HCT116 (cell line): ENCODE results near the gene ITPR1. TPM values are rescaled to one million over a fixed set of nuclear protein-coding genes. Genes with fewer than 3 reads are reported as not detected.

Experiments
- ATAC-seq: fragments of 200-7000 bp; cut with Tn5 transposase; 2 replicates; pipeline ENCODE4 v1.9.1; 2020; ENCODE audit warnings: mild to moderate bottlenecking, moderate library complexity
- BruUV-seq: library from RNA; stranded (reverse); fragments of 400-500 nt; replicated peaks from 2 replicates; lab custom pipeline; 2021; lab: Mats Ljungman, UMichigan
- CTCF ChIA-PET: fragments of 300-600 bp; sonication (Branson Sonifier 250); formaldehyde crosslinking; loops from one replicate; lab custom pipeline; 2021; ENCODE audit warnings: antibody characterized with exemption; lab: Charles Lee
- POLR2A ChIA-PET: fragments of 300-600, 350-600 bp; sonication (Branson Sonifier 250); formaldehyde crosslinking; loops from one replicate; lab custom pipeline; 2021; ENCODE audit warnings: antibody characterized with exemption; lab: Charles Lee
- RAD21 ChIA-PET, 2 experiments: fragments of 300-600 bp; sonication (Branson Sonifier 250); formaldehyde crosslinking; loops; one replicate each; lab custom pipeline; 2023; ENCODE audit warnings: low total read pairs in 2 of 2; ENCODE audit not compliant: uncharacterized antibody in 2 of 2, unreplicated experiment in 2 of 2, low non-redundant PET in 1 of 2; lab: Charles Lee
- DNase-seq: peaks from one replicate; pipeline ENCODE4 v3.0.0-alpha.2; 2010; ENCODE audit warnings: low read depth, low spot score
- H2AFZ ChIP-seq: fragments of 200-600 bp; shearing (Covaris generic), sonication (generic); 2 replicates; pipeline ENCODE4 v1.6.1; 2017; ENCODE audit warnings: low read depth, mixed run types, mixed read lengths, antibody characterized with exemption, low read length; ENCODE audit not compliant: poor library complexity, severe bottlenecking
- H3K27ac ChIP-seq: 2 replicates; pipeline ENCODE4 v1.5.1; 2012; ENCODE audit warnings: low read depth, low read length
- H3K27me3 ChIP-seq: fragments of 200-600 bp; sonication (generic); 2 replicates; pipeline ENCODE4 v1.6.1; 2016; ENCODE audit warnings: mixed run types, low read length, mixed read lengths; ENCODE audit not compliant: insufficient read depth
- H3K36me3 ChIP-seq, 2 experiments: fragments of 200-500 bp in 1 of 2; fragments of 200-600 bp in 1 of 2; sonication (Bioruptor generic) in 1 of 2; sonication (generic) in 1 of 2; 2 replicates each; pipeline versions ENCODE4 v1.5.1 to v1.6.1; 2014 to 2016; ENCODE audit warnings: low read length in 2 of 2, inconsistent platforms in 1 of 2, mixed read lengths in 1 of 2, mixed run types in 1 of 2; ENCODE audit not compliant: insufficient read depth in 2 of 2, control insufficient read depth in 1 of 2
- H3K4me1 ChIP-seq, 2 experiments: fragments of 200-600 bp in 1 of 2; sonication (generic) in 1 of 2; 2 replicates each; pipeline versions ENCODE4 v1.5.1 to v1.6.1; 2012 to 2017; ENCODE audit warnings: low read length in 2 of 2, inconsistent platforms in 1 of 2, mild to moderate bottlenecking in 1 of 2, mixed read lengths in 1 of 2, mixed run types in 1 of 2, moderate library complexity in 1 of 2; ENCODE audit not compliant: insufficient read depth in 2 of 2, control insufficient read depth in 1 of 2
- H3K4me2 ChIP-seq: fragments of 200-600 bp; sonication (generic); 2 replicates; pipeline ENCODE4 v1.6.1; 2017; ENCODE audit warnings: mixed run types, low read length, mixed read lengths
- H3K4me3 ChIP-seq, 2 experiments: fragments of 200-600 bp in 1 of 2; sonication (generic) in 1 of 2; replicated peaks in 1 of 2; 2 replicates each; pipeline ENCODE4 v1.5.1; 2011 to 2016; ENCODE audit warnings: low read length in 2 of 2, control low read depth in 1 of 2, low read depth in 1 of 2, mild to moderate bottlenecking in 1 of 2, mixed read lengths in 1 of 2, mixed run types in 1 of 2
- H3K79me2 ChIP-seq: fragments of 200-600 bp; sonication (generic); 2 replicates; pipeline ENCODE4 v1.6.1; 2017; ENCODE audit warnings: mild to moderate bottlenecking, mixed run types, low read length, moderate library complexity, mixed read lengths; ENCODE audit not compliant: insufficient read depth
- H3K9ac ChIP-seq: fragments of 200-600 bp; sonication (generic); 2 replicates; pipeline ENCODE4 v1.6.1; 2016; ENCODE audit warnings: low read length, mixed read lengths
- H3K9me2 ChIP-seq: fragments of 200-600 bp; sonication (generic), shearing (Covaris generic); 2 replicates; pipeline ENCODE4 v1.6.1; 2017; ENCODE audit warnings: mixed run types, mild to moderate bottlenecking, moderate library complexity; ENCODE audit not compliant: insufficient read depth
- H3K9me3 ChIP-seq, 2 experiments: fragments of 200-500 bp in 1 of 2; fragments of 200-600 bp in 1 of 2; sonication (Bioruptor generic) in 1 of 2; sonication (generic) in 1 of 2; 2 replicates each; pipeline ENCODE4 v1.6.1; 2014 to 2017; ENCODE audit warnings: low read length in 2 of 2, mixed read lengths in 2 of 2, inconsistent platforms in 1 of 2, low read depth in 1 of 2, mild to moderate bottlenecking in 1 of 2, mixed run types in 1 of 2, moderate library complexity in 1 of 2; ENCODE audit not compliant: control insufficient read depth in 1 of 2, insufficient read depth in 1 of 2
- H4K20me1 ChIP-seq: fragments of 200-600 bp; sonication (generic), shearing (Covaris generic); 2 replicates; pipeline ENCODE4 v1.6.1; 2017; ENCODE audit warnings: mixed run types, mild to moderate bottlenecking, moderate library complexity; ENCODE audit not compliant: insufficient read depth
- CBX3 ChIP-seq: IDR thresholded peaks from 2 replicates; pipeline ENCODE4 v1.6.1; 2012; ENCODE audit warnings: low read depth
- EGR1 ChIP-seq: IDR thresholded peaks from 2 replicates; pipeline ENCODE4 v1.6.1; 2012; ENCODE audit warnings: low read depth
- MAX ChIP-seq: IDR thresholded peaks from 2 replicates; pipeline ENCODE4 v1.6.1; 2012
- POLR2AphosphoS5 ChIP-seq: IDR thresholded peaks from 2 replicates; pipeline ENCODE4 v1.6.1; 2011; ENCODE audit warnings: mild to moderate bottlenecking, low read depth, low read length, moderate library complexity
- RAD21 ChIP-seq: IDR thresholded peaks from 2 replicates; pipeline ENCODE4 v1.6.1; 2012; ENCODE audit warnings: low read depth, mild to moderate bottlenecking
- SP1 ChIP-seq: IDR thresholded peaks from 2 replicates; pipeline ENCODE4 v1.6.1; 2012; ENCODE audit warnings: low read depth
- SRF ChIP-seq: IDR thresholded peaks from 2 replicates; pipeline ENCODE4 v1.6.1; 2012; ENCODE audit warnings: low read depth
- YY1 ChIP-seq: IDR thresholded peaks from 2 replicates; pipeline ENCODE4 v1.6.1; 2011; ENCODE audit warnings: low read length, low read depth, moderate library complexity, mild to moderate bottlenecking; ENCODE audit not compliant: insufficient replicate concordance; ENCODE audit errors: extremely low read depth
- ZFX ChIP-seq: fragments of 450-650 bp; IDR thresholded peaks from 2 replicates; pipeline ENCODE4 v1.6.1; 2017
- intact Hi-C: fragments of 100-400 bp; cut with micrococcal nuclease; formaldehyde crosslinking; loops from 2 replicates; pipeline ENCODE4 v1.10.0; 2022
- total RNA-seq: library from RNA; stranded (reverse); gene quantifications from one replicate; pipeline ENCODE4 v1.2.1, GENCODE V29; 2021; ENCODE audit not compliant: unreplicated experiment
- TF ChIP-seq, protein P1 (sequence below): IDR thresholded peaks from 2 replicates; pipeline ENCODE4 v1.6.1; 2011; ENCODE audit warnings: mild to moderate bottlenecking, low read length, moderate library complexity; ENCODE audit not compliant: insufficient replicate concordance; ENCODE audit errors: extremely low read depth
- TF ChIP-seq, protein P2 (sequence below): IDR thresholded peaks from 2 replicates; pipeline ENCODE4 v1.6.1; 2012

Gene ITPR1
- total RNA-seq, 1 experiment from 2014 or later, result 9.2 TPM

DNA sequence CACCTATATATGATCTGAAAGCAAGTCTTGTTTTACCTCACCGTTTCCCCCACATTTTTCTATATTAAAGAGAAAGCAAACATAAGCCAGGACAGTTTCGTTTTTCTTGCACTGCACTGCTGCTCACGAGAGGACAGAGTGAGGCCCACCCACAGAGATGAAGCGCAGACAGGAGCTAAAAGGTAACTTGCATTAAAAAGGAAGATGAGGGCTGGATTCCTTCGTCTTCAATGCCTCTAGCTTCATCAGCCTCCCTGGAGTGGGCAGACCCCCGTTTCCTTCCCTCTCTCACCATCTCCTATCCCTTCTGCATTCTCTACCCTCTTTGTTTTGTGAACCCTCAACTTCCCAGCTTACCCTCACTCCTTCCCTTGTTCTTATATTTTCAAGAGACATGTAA, 45.0 kb upstream of the ITPR1 start (continued):
- TF ChIP-seq, protein P1, sequence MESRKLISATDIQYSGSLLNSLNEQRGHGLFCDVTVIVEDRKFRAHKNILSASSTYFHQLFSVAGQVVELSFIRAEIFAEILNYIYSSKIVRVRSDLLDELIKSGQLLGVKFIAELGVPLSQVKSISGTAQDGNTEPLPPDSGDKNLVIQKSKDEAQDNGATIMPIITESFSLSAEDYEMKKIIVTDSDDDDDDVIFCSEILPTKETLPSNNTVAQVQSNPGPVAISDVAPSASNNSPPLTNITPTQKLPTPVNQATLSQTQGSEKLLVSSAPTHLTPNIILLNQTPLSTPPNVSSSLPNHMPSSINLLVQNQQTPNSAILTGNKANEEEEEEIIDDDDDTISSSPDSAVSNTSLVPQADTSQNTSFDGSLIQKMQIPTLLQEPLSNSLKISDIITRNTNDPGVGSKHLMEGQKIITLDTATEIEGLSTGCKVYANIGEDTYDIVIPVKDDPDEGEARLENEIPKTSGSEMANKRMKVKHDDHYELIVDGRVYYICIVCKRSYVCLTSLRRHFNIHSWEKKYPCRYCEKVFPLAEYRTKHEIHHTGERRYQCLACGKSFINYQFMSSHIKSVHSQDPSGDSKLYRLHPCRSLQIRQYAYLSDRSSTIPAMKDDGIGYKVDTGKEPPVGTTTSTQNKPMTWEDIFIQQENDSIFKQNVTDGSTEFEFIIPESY, result no peak

DNA sequence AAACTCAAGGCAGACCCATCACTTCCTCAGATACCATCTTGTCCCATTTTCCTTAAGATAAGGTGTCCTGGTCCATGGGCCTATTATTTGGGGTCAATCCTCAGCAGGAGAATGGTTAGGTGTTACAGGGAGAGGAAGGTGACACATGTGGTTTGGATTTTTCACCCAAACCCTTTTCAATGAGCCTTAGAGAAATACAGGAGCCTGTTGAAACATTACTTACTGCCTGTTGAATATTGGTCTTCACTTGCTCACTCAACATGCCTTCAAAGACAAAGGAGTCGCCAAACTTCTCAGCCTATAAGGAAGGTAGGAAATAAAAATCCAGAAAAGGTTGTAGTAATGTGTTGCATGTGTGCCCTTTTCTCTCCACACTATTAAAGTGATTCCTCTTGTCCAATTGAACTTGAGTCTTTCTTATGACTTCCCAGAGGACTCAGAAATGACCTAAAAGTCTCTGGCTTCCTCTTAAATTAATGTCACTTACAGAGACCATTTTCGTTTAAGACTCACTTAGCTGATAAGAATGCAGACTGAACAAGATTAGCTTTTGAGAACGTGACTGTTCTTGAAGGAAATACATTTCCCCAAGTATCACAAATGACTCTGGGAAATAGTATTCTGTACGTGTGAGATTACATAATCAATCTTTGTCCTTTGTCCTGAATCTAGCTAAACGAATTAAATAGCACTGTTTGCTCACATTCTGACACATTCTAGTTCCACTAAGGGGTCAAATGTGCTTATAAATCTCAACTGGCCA, 43.9 kb upstream of the ITPR1 start:
- BruUV-seq, result no TSS peak
- Histone ChIP-seq H3K4me1 (no peaks in the 10 kb centered on the region), H3K9me3 (no peaks in the 10 kb centered on the region), H2AFZ (no peak overlapping the region), H3K27ac (no peak overlapping the region), H3K79me2 (no peaks in the 10 kb centered on the region; the same call in 1 of the 2 replicates), H3K36me3 (no peaks in the 10 kb centered on the region), H3K9me2 (no peaks in the 10 kb centered on the region), H3K27me3 (no peaks in the 10 kb centered on the region), H3K9ac (no peak overlapping the region), H3K4me2 (no peak overlapping the region), H3K4me3 (no peak overlapping the region), H4K20me1 (no peaks in the 10 kb centered on the region)
- TF ChIP-seq MAX, result no peak
- no peak for TF ChIP-seq RAD21
- TF ChIP-seq POLR2AphosphoS5, result no peak
- no peak for TF ChIP-seq SP1
- TF ChIP-seq CBX3, result no peak
- TF ChIP-seq, protein P1, result no peak
- TF ChIP-seq, protein P2, sequence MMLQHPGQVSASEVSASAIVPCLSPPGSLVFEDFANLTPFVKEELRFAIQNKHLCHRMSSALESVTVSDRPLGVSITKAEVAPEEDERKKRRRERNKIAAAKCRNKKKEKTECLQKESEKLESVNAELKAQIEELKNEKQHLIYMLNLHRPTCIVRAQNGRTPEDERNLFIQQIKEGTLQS, result no peak
- no peak for TF ChIP-seq YY1
- no peak for TF ChIP-seq ZFX
- no peak for TF ChIP-seq EGR1
- no peak for TF ChIP-seq SRF
- ATAC-seq (no peak), DNase-seq (no peak)
- CTCF ChIA-PET, result no interaction called here
- intact Hi-C loops, result no loop called here
- RAD21 ChIA-PET, result no interaction called here
- POLR2A ChIA-PET, result no interaction called here
